Choroid plexus epithelial cell (primary cell): Measurements from ENCODE around the gene CREB5.

Source experiments
- DNase-seq: peaks from one replicate; pipeline ENCODE4 v3.0.0-alpha.2; 2010; ENCODE audit warnings: low read depth
- H3K4me3 ChIP-seq: 2 replicates; pipeline ENCODE4 v1.5.1; 2011; ENCODE audit warnings: low read depth, mild to moderate bottlenecking, control low read depth, low read length, moderate library complexity
- CTCF ChIP-seq: conservative IDR thresholded peaks from 2 replicates; pipeline ENCODE4 v1.5.1; 2011; ENCODE audit warnings: low read depth, mild to moderate bottlenecking, control low read depth, inconsistent platforms, low read length, moderate library complexity

Gene CREB5

GRCh38 chr7:28411876-28412662, at the start of gene CREB5:
CREB5 (plus strand) TSS chr7:28412518; CDS start chr7:28412915, 397 bp downstream.
- DNase-seq: peak; percentile 50
- peak; percentile 55 for TF ChIP-seq CTCF
- no peak within 1 kb of the TSS for H3K4me3 ChIP-seq

GRCh38 chr7:28362812-28363211, 49.5 kb upstream of the CREB5 start:
- H3K4me3 ChIP-seq: no peak overlapping the region
- TF ChIP-seq CTCF: peak; percentile 29
- no peak for DNase-seq

GRCh38 chr7:28364082-28364481, 48.2 kb upstream of the CREB5 start:
- peak; percentile 35 for TF ChIP-seq CTCF
- DNase-seq: no peak
- no peak overlapping the region for H3K4me3 ChIP-seq

- no peak for TF ChIP-seq CTCF
Observed at GRCh38 chr7:28369523-28369922, 42.8 kb upstream of the CREB5 start.

GRCh38 chr7:28371846-28372245, 40.5 kb upstream of the CREB5 start:
- DNase-seq: no peak
- no peak for TF ChIP-seq CTCF
- H3K4me3 ChIP-seq: no peak overlapping the region

More at GRCh38 chr7:28369523-28369922, 42.8 kb upstream of the CREB5 start:
- H3K4me3 ChIP-seq: no peak overlapping the region
- DNase-seq: no peak

- no peak for DNase-seq
- H3K4me3 ChIP-seq: no peak overlapping the region
- TF ChIP-seq CTCF: no peak
Observed at GRCh38 chr7:28373990-28374389, 38.3 kb upstream of the CREB5 start.

- DNase-seq: no peak
- no peak for TF ChIP-seq CTCF
- no peak overlapping the region for H3K4me3 ChIP-seq
Observed at GRCh38 chr7:28375729-28376128, 36.6 kb upstream of the CREB5 start.
